ENCODE measurements around the gene LETMD1.

GRCh38 chr12:51028813-51029150, 19.3 kb upstream of the LETMD1 start:
- TF ChIP-seq POLR2A (IDR thresholded peaks at IDR 0.05) = no peak
- no peak for TF ChIP-seq CTCF (IDR thresholded peaks at IDR 0.05)

All from testis (tissue), 2 donors.